GM18951 (cell line): ENCODE results near the gene EIF3M.

Experiments used
- POLR2A ChIP-seq: IDR thresholded peaks from 4 replicates; pipeline ENCODE4 v1.6.1; 2011; ENCODE audit warnings: mild to moderate bottlenecking; ENCODE audit not compliant: insufficient read length, insufficient read depth; ENCODE audit errors: extremely low read depth
- in situ Hi-C: fragments of 300-500 bp; cut with MboI; formaldehyde crosslinking; loops from one replicate; pipeline ENCODE4 v1.12.0; 2022; ENCODE audit warnings: low sequenced_read_pairs, mixed read lengths, inconsistent platforms; ENCODE audit not compliant: unreplicated experiment

EIF3M gene

DNA sequence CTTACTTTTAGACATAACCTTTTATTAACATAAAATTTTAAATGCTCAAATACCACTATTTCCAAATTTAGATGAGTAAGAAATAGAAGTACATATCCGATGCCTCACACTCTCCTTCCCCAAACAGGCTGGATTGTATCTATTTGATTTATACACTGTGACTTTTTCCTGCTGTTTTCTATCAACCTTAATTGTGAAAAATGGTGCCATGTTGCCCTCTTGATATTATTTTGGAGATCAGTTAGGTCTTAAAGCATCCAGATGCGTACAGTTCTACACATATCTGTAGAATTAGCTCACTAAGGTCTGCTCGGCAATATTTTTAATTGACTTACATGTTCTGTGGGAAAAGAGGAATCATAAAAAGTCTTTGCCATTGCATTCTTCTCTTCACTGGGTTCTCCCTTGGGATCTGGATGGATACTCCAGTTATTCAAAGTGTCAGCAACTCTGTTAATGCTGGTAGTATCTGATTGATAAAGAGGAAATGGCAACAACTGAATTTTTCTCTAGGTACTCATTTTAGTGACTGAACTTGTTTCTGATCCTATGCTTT, 27.2 kb downstream of the EIF3M start:
- in situ Hi-C loops: no loop called here
- TF ChIP-seq POLR2A: no peak

DNA sequence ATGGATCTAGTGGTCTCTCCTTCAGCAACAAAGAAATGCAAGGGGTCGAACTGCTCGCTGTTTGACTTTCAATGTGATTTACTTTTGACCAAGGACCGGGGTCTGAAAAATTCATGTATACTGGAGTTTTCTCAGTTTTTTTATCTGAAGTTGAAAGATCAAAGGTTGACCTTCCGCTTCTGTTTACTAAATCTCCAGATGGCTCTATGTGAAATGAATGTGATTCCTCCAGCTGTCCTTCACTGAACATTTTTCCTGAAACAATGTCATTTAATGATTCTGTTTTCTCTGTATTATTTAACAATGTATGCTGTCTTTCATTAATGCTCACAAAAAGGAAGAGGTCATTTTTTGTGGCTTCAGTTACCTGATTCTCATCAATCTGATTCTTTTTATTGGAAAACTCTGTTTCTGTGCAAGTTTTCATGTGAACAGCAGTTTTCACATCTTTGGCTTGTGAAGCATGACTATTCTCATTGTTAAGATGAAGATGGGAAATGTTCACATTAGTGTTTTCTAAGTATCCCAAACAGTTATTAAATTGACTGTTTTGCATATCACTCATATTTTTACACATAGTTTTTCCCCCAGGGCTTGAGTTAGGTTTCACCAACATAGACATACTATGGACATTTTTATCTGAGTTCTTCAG, 30.0 kb downstream of the EIF3M start:
- in situ Hi-C loops: no loop called here

DNA sequence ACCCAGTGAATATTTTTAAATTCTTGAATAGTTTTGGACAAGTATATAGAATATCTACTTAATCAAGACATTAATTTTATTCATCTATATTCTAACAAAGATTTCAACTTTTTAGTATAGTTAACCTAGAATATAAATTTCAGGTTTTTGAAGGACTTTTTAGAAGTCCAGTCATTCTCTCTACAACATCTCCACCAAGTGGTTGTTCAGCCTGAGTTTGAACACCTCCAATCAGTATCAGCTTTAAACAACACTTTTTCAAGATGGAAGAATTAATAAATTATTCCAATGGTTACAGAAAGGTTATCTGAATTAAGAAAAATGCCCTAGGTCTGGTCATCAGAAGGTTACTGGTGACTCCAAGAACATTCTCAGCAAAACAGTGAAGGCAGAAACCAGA, 31.8 kb downstream of the EIF3M start:
- in situ Hi-C loops: no loop called here
- no peak for TF ChIP-seq POLR2A

More for the DNA sequence above, 30.0 kb downstream of the EIF3M start:
- no peak for TF ChIP-seq POLR2A

DNA sequence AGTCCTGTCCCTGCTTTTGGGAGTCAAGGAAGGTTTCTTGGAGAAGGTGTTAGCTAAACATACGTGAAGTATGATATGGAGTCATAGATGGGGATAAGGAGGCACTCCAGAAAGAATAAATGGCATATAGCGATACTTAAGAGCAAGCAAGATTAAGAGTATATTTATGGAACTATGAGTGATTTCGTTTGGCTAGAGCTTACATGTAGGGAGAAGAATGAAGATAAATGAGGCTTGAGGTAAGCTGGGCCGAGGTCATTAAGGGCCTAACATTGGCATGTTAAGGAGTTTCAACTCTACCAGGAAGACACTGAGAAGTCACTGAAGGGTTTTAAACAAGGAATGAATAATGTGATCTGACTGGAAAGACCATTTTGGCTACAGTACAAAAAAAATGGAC, 33.3 kb downstream of the EIF3M start:
- in situ Hi-C loops: no loop called here
- TF ChIP-seq POLR2A: no peak

DNA sequence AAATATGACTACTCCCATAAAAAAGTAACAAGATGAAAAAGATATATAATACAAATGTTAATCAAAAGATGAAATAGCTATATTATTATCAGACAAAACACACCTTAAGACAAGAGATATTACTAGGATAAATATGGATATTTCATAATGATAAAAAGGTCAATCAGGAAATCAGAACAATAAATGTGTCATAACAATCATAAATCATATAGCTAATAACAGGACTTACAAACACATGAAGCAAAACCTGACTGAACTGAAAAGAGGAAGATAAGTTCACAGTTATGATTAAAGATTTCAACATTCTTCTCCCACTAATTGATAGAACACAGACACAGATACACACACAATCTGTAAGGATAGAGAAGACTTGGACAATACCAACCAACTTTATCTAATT, 47.2 kb downstream of the EIF3M start:
- TF ChIP-seq POLR2A: no peak
- in situ Hi-C loops: no loop called here

DNA sequence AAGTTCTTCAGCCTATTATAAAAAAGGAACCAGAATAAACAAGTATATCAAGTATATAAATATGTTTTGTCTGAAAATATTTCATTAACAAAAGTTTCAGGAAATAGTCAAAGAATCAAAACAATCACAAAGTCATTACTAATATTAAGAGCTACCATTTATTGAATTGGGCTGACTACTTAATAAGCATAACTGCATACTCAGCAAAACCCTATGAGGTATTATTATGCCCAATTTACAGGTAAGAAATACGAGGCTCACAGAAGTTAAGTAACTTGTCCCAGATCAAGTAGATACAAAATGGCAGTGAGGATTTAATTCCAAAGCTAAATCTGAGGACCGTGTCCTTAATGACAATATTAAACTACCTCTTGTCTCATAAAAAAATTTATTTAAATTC, 52.2 kb downstream of the EIF3M start:
- in situ Hi-C loops: no loop called here
- TF ChIP-seq POLR2A: no peak

DNA sequence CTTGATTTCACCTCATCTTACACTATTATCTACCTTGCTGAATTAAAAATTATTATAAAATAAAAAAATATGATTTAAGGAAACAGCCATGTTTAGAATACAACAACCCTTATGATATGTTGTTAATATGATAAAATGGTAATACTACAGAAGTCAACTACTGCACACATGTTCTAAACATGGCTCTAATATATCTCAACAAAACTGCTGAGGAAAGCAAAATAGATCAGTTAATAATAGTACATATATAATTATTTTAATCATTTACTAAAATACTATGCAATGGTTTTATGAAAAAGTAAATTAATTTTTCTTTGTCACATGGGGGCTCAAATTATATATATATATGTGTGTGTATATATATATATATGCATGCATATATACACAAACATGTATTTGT, 57.7 kb downstream of the EIF3M start:
- TF ChIP-seq POLR2A: no peak
- in situ Hi-C loops: no loop called here

DNA sequence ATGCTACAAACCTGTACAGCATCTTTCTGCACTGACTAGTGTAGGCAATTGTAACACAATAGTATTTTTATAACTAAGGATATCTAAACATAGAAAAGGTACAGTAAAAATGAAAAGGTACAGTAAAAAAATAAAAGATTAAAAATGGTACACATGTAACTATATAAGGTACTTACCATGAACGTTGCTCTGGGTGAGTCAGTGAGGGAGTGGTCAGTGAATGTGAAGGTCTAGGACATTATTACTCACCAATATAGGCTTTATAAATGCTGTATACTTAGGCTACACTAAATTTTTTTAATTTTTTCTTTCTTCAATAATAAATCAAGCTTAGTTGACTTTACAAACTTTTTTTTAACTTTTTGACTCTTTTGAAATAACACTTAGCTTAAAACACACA, 59.9 kb downstream of the EIF3M start:
- TF ChIP-seq POLR2A: no peak
- in situ Hi-C loops: no loop called here
